ENCODE measurements around the gene MYLK.

GRCh38 chr3:123634149-123635051 lies 249.7 kb downstream of the MYLK start:
- TF ChIP-seq CTCF (IDR thresholded peaks at IDR 0.05), result no peak
- no peak for TF ChIP-seq POLR2A (IDR thresholded peaks at IDR 0.05)

Data from lower leg skin (tissue), 3 donors.